ENCODE results near the gene CNTFR.

CNTFR gene

DNA sequence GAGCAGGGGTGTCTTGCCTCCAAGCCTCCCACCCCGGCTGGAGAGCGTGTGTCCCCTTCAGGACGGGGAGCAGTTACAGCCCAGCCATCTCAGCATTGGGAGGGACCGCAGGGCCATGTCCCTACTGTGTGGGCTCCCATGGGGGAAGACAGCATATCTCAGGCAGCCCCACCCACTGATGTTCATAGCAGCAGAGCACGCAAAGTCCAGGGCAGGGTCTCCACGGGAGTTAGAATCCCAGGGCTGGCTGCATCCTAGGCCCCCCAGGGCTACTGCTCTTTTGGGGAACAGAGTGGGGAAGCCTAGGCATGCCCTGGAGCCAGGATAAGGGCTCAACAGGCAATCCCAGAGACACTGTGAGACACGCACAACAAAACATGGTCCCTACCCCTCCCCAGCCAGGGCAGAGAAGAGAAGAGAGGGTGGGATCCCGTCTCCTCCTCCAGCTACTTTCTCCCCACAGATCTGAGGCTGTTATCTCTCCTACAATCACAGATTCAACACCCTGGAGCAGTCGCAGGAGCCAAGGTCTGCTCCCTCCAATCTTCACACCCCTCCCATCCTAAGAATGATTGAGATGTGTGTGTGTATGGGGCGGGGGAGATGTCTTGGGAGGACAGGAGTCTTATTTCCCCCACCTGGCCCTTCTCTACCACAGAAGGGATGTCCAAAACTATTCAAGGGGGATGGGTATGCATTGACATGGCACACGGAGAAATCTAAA lies 3.4 kb downstream of the CNTFR start:
- H3K9me3 ChIP-seq (ENCODE audit: control insufficient read depth in 2 of 2, low read length in 2 of 2): no peaks in the 10 kb centered on the region
- no peak overlapping the region for H3K27ac ChIP-seq (ENCODE audit: low read length)
- H3K4me1 ChIP-seq (ENCODE audit: control insufficient read depth, insufficient read depth, low read length): peaks cover 22% of the 10 kb centered on the region
- no peaks in the 10 kb centered on the region for H3K36me3 ChIP-seq (ENCODE audit: control insufficient read depth in 2 of 2, insufficient read depth in 2 of 2, low read length in 2 of 2)
- no peak overlapping the region for H3K9ac ChIP-seq (ENCODE audit: low read length in 2 of 2)
- no peak overlapping the region for H3K4me3 ChIP-seq (ENCODE audit: low read length in 2 of 2)
- H3K27me3 ChIP-seq (ENCODE audit: control insufficient read depth in 1 of 2, insufficient read depth in 2 of 2, low read length in 2 of 2): peaks cover 58% of the 10 kb centered on the region in 2 donors

DNA sequence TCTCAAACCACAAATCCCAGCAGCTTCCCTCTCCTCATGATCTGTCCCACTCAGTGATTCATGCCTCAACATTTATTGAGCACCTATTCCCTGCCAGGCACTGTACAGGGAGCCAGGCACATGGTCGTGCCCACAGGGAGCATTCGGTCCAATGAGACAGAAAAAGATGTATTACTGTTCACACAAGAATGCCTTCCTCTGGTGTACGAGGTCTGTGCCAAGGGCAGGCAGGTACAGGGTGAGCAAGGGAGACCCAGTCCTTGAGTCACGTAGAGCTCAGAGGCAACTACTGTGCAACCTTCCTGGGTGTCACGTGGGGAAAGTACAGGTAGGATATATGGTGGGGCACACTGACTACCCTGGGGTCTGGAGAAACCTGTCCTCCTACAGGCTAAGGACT lies 4.6 kb downstream of the CNTFR start:
- Histone ChIP-seq H3K27ac (ENCODE audit: low read length) (no peak overlapping the region), H3K36me3 (ENCODE audit: control insufficient read depth in 2 of 2, insufficient read depth in 2 of 2, low read length in 2 of 2) (no peaks in the 10 kb centered on the region), H3K9me3 (ENCODE audit: control insufficient read depth in 2 of 2, low read length in 2 of 2) (no peaks in the 10 kb centered on the region), H3K9ac (ENCODE audit: low read length in 2 of 2) (no peak overlapping the region), H3K4me1 (ENCODE audit: control insufficient read depth, insufficient read depth, low read length) (peaks cover 14% of the 10 kb centered on the region), H3K27me3 (ENCODE audit: control insufficient read depth in 1 of 2, insufficient read depth in 2 of 2, low read length in 2 of 2) (peaks cover 65% of the 10 kb centered on the region in 2 donors), H3K4me3 (ENCODE audit: low read length in 2 of 2) (no peak overlapping the region)

GRCh38 chr9:34582787-34583186 lies 6.7 kb downstream of the CNTFR start:
- Histone ChIP-seq H3K27me3 (ENCODE audit: control insufficient read depth in 1 of 2, insufficient read depth in 2 of 2, low read length in 2 of 2) (peaks cover 65 to 67% of the 10 kb centered on the region in 2 donors), H3K36me3 (ENCODE audit: control insufficient read depth in 2 of 2, insufficient read depth in 2 of 2, low read length in 2 of 2) (no peaks in the 10 kb centered on the region), H3K9ac (ENCODE audit: low read length in 2 of 2) (no peak overlapping the region), H3K9me3 (ENCODE audit: control insufficient read depth in 2 of 2, low read length in 2 of 2) (no peaks in the 10 kb centered on the region), H3K4me3 (ENCODE audit: low read length in 2 of 2) (no peak overlapping the region), H3K27ac (ENCODE audit: low read length) (no peak overlapping the region), H3K4me1 (ENCODE audit: control insufficient read depth, insufficient read depth, low read length) (peaks cover 13% of the 10 kb centered on the region)

- Histone ChIP-seq H3K36me3 (ENCODE audit: control insufficient read depth in 2 of 2, insufficient read depth in 2 of 2, low read length in 2 of 2) (no peaks in the 10 kb centered on the region), H3K4me1 (ENCODE audit: control insufficient read depth, insufficient read depth, low read length) (peaks cover 13% of the 10 kb centered on the region), H3K27me3 (ENCODE audit: control insufficient read depth in 1 of 2, insufficient read depth in 2 of 2, low read length in 2 of 2) (peaks cover 61 to 63% of the 10 kb centered on the region in 2 donors)
Observed at GRCh38 chr9:34581318-34581717, 8.2 kb downstream of the CNTFR start.

GRCh38 chr9:34580358-34580757 lies 9.2 kb downstream of the CNTFR start:
- Histone ChIP-seq H3K36me3 (ENCODE audit: control insufficient read depth in 2 of 2, insufficient read depth in 2 of 2, low read length in 2 of 2) (no peaks in the 10 kb centered on the region), H3K4me1 (ENCODE audit: control insufficient read depth, insufficient read depth, low read length) (peaks cover 13% of the 10 kb centered on the region), H3K27ac (ENCODE audit: low read length) (no peak overlapping the region), H3K9me3 (ENCODE audit: control insufficient read depth in 2 of 2, low read length in 2 of 2) (no peaks in the 10 kb centered on the region), H3K27me3 (ENCODE audit: control insufficient read depth in 1 of 2, insufficient read depth in 2 of 2, low read length in 2 of 2) (peaks cover 52 to 61% of the 10 kb centered on the region in 2 donors), H3K9ac (ENCODE audit: low read length in 2 of 2) (no peak overlapping the region), H3K4me3 (ENCODE audit: low read length in 2 of 2) (no peak overlapping the region)

More at GRCh38 chr9:34581318-34581717, 8.2 kb downstream of the CNTFR start:
- no peak overlapping the region for H3K27ac ChIP-seq (ENCODE audit: low read length)
- no peak overlapping the region for H3K4me3 ChIP-seq (ENCODE audit: low read length in 2 of 2)
- H3K9ac ChIP-seq (ENCODE audit: low read length in 2 of 2): no peak overlapping the region
- H3K9me3 ChIP-seq (ENCODE audit: control insufficient read depth in 2 of 2, low read length in 2 of 2): no peaks in the 10 kb centered on the region

- H3K9me3 ChIP-seq (ENCODE audit: control insufficient read depth in 2 of 2, low read length in 2 of 2): no peaks in the 10 kb centered on the region
- H3K27me3 ChIP-seq (ENCODE audit: control insufficient read depth in 1 of 2, insufficient read depth in 2 of 2, low read length in 2 of 2): peaks cover 47 to 56% of the 10 kb centered on the region in 2 donors
- H3K27ac ChIP-seq (ENCODE audit: low read length): no peak overlapping the region
- H3K4me1 ChIP-seq (ENCODE audit: control insufficient read depth, insufficient read depth, low read length): peaks cover 13% of the 10 kb centered on the region
- no peaks in the 10 kb centered on the region for H3K36me3 ChIP-seq (ENCODE audit: control insufficient read depth in 2 of 2, insufficient read depth in 2 of 2, low read length in 2 of 2)
- no peak overlapping the region for H3K9ac ChIP-seq (ENCODE audit: low read length in 2 of 2)
- H3K4me3 ChIP-seq (ENCODE audit: low read length in 2 of 2): no peak overlapping the region
Observed at GRCh38 chr9:34579808-34580163, 9.7 kb downstream of the CNTFR start.

DNA sequence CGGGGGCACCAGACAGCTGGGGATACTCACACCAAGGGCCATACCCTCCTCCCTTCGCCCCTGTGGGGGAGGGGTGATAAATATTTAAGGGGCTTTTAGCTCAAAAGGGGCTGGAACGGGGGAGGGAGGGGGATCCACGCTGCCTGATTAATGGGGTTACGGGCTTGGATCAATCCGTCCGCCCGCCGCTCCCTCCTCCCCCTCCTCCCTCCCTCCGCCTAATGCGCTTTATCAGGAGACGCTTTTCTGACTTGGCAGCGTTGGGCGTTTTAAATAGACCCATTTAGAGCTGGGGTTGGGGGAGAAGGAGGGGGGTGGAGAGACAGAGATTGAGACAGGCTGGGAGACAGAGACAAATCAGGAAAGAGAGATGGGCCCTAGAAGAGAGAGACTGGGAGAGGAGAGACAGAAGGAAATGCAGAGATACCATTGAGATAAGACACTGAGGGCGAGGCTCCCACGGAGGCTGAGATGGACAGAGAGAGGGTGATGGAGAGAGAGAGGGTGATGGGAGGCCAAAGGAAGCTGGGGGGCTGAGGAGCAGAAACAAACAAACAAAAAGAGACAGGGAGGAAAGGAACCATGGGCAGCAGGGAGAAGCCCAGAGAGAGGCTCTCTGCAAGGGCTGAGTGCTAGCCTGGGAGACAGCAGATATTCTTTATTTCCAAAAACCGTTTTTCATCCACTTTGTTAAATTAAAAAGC lies 10.3 kb downstream of the CNTFR start:
- H3K4me3 ChIP-seq (ENCODE audit: low read length in 2 of 2): no peak overlapping the region
- no peaks in the 10 kb centered on the region for H3K36me3 ChIP-seq (ENCODE audit: control insufficient read depth in 2 of 2, insufficient read depth in 2 of 2, low read length in 2 of 2)
- no peak overlapping the region for H3K27ac ChIP-seq (ENCODE audit: low read length)
- no peak overlapping the region for H3K9ac ChIP-seq (ENCODE audit: low read length in 2 of 2)
- peaks cover 46 to 51% of the 10 kb centered on the region in 2 donors for H3K27me3 ChIP-seq (ENCODE audit: control insufficient read depth in 1 of 2, insufficient read depth in 2 of 2, low read length in 2 of 2)
- no peaks in the 10 kb centered on the region for H3K9me3 ChIP-seq (ENCODE audit: control insufficient read depth in 2 of 2, low read length in 2 of 2)
- peaks cover 13% of the 10 kb centered on the region for H3K4me1 ChIP-seq (ENCODE audit: control insufficient read depth, insufficient read depth, low read length)

- Histone ChIP-seq H3K27ac (ENCODE audit: low read length) (no peak overlapping the region), H3K4me1 (ENCODE audit: control insufficient read depth, insufficient read depth, low read length) (peaks cover 13% of the 10 kb centered on the region), H3K9ac (ENCODE audit: low read length in 2 of 2) (no peak overlapping the region), H3K9me3 (ENCODE audit: control insufficient read depth in 2 of 2, low read length in 2 of 2) (no peaks in the 10 kb centered on the region), H3K27me3 (ENCODE audit: control insufficient read depth in 1 of 2, insufficient read depth in 2 of 2, low read length in 2 of 2) (peaks cover 43 to 46% of the 10 kb centered on the region in 2 donors), H3K36me3 (ENCODE audit: control insufficient read depth in 2 of 2, insufficient read depth in 2 of 2, low read length in 2 of 2) (no peaks in the 10 kb centered on the region), H3K4me3 (ENCODE audit: low read length in 2 of 2) (peak overlapping the region in 1 of 2 donors; percentile 22)
Observed at GRCh38 chr9:34578241-34579103, 11.1 kb downstream of the CNTFR start.

DNA sequence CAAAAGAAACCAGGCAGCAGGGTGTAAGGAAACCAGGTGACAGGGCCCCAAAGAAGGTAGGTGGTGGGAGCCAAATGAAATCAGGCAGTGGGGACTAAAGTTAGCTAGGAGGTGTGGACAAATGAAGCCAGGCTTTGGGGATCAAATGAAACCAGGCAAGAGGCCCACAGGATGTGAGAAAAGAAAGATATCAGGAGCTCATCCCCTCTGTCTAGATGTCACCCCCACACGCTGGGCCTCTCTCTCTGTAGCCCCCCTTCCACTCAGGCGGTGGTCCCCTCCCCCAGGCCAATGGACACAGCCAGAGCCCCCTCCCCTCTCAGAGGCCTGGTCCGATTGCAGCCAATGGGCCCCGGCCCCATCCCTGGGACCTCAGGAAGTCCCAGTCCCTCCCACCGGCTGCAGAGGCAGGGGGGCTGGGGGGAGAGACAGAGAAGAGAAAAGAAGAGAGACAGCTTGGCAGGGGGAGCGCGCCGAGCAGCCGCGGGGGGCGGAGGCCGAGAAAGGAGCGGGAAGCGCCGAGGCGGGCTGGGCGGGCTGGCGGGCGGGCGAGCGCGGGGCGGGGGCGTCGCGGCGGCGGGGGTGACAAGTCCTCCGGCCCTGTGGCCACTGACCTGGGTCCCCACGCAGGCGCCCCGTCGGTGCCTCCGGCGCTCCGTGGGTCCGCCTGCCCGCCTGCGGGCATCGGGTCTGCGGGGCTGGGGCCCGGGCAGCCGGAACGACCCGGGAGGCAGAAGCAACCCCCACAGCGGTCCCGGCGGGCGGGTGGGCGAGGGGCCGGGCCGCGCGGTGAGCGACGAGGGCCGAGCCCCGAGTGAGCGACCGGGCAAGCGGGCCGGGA lies 11.9 kb downstream of the CNTFR start:
- H3K9me3 ChIP-seq (ENCODE audit: control insufficient read depth in 2 of 2, low read length in 2 of 2): no peaks in the 10 kb centered on the region
- no peaks in the 10 kb centered on the region for H3K36me3 ChIP-seq (ENCODE audit: control insufficient read depth in 2 of 2, insufficient read depth in 2 of 2, low read length in 2 of 2)
- H3K27ac ChIP-seq (ENCODE audit: low read length): no peak overlapping the region
- H3K27me3 ChIP-seq (ENCODE audit: control insufficient read depth in 1 of 2, insufficient read depth in 2 of 2, low read length in 2 of 2): peaks cover 42 to 43% of the 10 kb centered on the region in 2 donors
- peaks cover 13% of the 10 kb centered on the region for H3K4me1 ChIP-seq (ENCODE audit: control insufficient read depth, insufficient read depth, low read length)
- no peak overlapping the region for H3K9ac ChIP-seq (ENCODE audit: low read length in 2 of 2)
- peak overlapping the region in 1 of 2 donors; percentile 22 for H3K4me3 ChIP-seq (ENCODE audit: low read length in 2 of 2)
